OCI-LY7 (cell line): Measurements from ENCODE around the gene TMEM126A. TPM values are rescaled to one million over a fixed set of nuclear protein-coding genes. Genes with fewer than 3 reads are reported as not detected.
"Not testable (repeated sequence)": the region's sequence is repeated elsewhere in the genome, so short reads cannot be mapped to it uniquely, and the experiment has no call there.

Experiments used
- BruUV-seq: library from RNA; stranded (reverse); fragments of 400-500 nt; replicated peaks from 2 replicates; lab custom pipeline; 2021; lab: Mats Ljungman, UMichigan
- CTCF ChIA-PET: fragments of 300-600 bp; sonication (Branson Sonifier 250); formaldehyde crosslinking; loops from one replicate; lab custom pipeline; 2022; ENCODE audit warnings: antibody characterized with exemption; ENCODE audit not compliant: unreplicated experiment; lab: Charles Lee
- POLR2A ChIA-PET: fragments of 300-600 bp; sonication (Branson Sonifier 250); formaldehyde crosslinking; loops from one replicate; lab custom pipeline; 2022; ENCODE audit warnings: antibody characterized with exemption; lab: Charles Lee
- DNase-seq: peaks from one replicate; pipeline ENCODE4 v3.0.0-alpha.2; 2015; ENCODE audit warnings: low spot score
- H2AFZ ChIP-seq: fragments of 200-600 bp; sonication (generic), shearing (Covaris generic); 2 replicates; pipeline ENCODE4 v1.6.1; 2014; ENCODE audit warnings: mild to moderate bottlenecking, antibody characterized with exemption, low read length, moderate library complexity
- H3K27ac ChIP-seq: fragments of 200-600 bp; sonication (generic); 2 replicates; pipeline ENCODE4 v1.5.1; 2014; ENCODE audit warnings: mixed run types, low read depth, mild to moderate bottlenecking, moderate library complexity, low read length, inconsistent platforms; ENCODE audit not compliant: poor library complexity, severe bottlenecking
- H3K36me3 ChIP-seq: fragments of 200-600 bp; sonication (generic); 2 replicates; pipeline ENCODE4 v1.6.1; 2014; ENCODE audit warnings: mild to moderate bottlenecking, antibody characterized with exemption, low read length, moderate library complexity, mixed read lengths; ENCODE audit not compliant: insufficient read depth
- H3K4me1 ChIP-seq: fragments of 200-600 bp; sonication (generic); 2 replicates; pipeline ENCODE4 v1.5.1; 2014; ENCODE audit warnings: mild to moderate bottlenecking, low read length; ENCODE audit not compliant: insufficient read depth, poor library complexity, severe bottlenecking
- H3K4me2 ChIP-seq: fragments of 200-600 bp; sonication (generic); 2 replicates; pipeline ENCODE4 v1.6.1; 2014; ENCODE audit warnings: mild to moderate bottlenecking, low read length
- H3K4me3 ChIP-seq: fragments of 200-600 bp; sonication (generic); 2 replicates; pipeline ENCODE4 v1.5.1; 2014; ENCODE audit warnings: mild to moderate bottlenecking, low read depth, low read length; ENCODE audit not compliant: poor library complexity, severe bottlenecking
- H3K79me2 ChIP-seq: fragments of 200-600 bp; sonication (generic); 2 replicates; pipeline ENCODE4 v1.6.1; 2016; ENCODE audit warnings: low read depth, mild to moderate bottlenecking, low read length, moderate library complexity, mixed read lengths; ENCODE audit not compliant: insufficient read depth
- H3K9me2 ChIP-seq: fragments of 200-600 bp; sonication (generic); 2 replicates; pipeline ENCODE4 v1.6.1; 2016; ENCODE audit warnings: mild to moderate bottlenecking, low read length, mixed read lengths; ENCODE audit not compliant: insufficient read depth
- H3K9me3 ChIP-seq: fragments of 200-600 bp; sonication (generic); 2 replicates; pipeline ENCODE4 v1.6.1; 2014; ENCODE audit warnings: mild to moderate bottlenecking, mixed run types, low read length, mixed read lengths
- H4K20me1 ChIP-seq: fragments of 200-600 bp; sonication (generic); 2 replicates; pipeline ENCODE4 v1.6.1; 2014; ENCODE audit warnings: mild to moderate bottlenecking, antibody characterized with exemption, low read length, moderate library complexity, mixed read lengths; ENCODE audit not compliant: insufficient read depth
- EZH2phosphoT487 ChIP-seq: fragments of 200-600 bp; sonication (generic); IDR thresholded peaks from 2 replicates; pipeline ENCODE4 v1.6.1; 2018; ENCODE audit warnings: low read depth, borderline replicate concordance, mild to moderate bottlenecking, mixed run types, antibody characterized with exemption, low read length, moderate library complexity, mixed read lengths
- intact Hi-C: fragments of 100-400 bp; cut with micrococcal nuclease; formaldehyde crosslinking; loops from one replicate; pipeline ENCODE4 v1.10.0; 2022; ENCODE audit not compliant: unreplicated experiment
- total RNA-seq, 2 experiments: library from RNA; depleted of rRNA in 1 of 2; stranded (reverse); fragments of >200 nt in 1 of 2; shearing (Covaris generic) in 1 of 2; gene quantifications; 2 replicates each; pipeline ENCODE4 v1.2.3, GENCODE V29; 2014 to 2022
- TF ChIP-seq, protein P1 (sequence below): fragments of 200-600 bp; sonication (generic); conservative IDR thresholded peaks from 2 replicates; pipeline ENCODE4 v1.5.1; 2014; ENCODE audit warnings: mild to moderate bottlenecking, antibody characterized with exemption, low read length, moderate library complexity, mixed read lengths

Gene TMEM126A
- total RNA-seq, 2 experiments from 2014 or later, result 16.8 to 25.6 TPM

DNA sequence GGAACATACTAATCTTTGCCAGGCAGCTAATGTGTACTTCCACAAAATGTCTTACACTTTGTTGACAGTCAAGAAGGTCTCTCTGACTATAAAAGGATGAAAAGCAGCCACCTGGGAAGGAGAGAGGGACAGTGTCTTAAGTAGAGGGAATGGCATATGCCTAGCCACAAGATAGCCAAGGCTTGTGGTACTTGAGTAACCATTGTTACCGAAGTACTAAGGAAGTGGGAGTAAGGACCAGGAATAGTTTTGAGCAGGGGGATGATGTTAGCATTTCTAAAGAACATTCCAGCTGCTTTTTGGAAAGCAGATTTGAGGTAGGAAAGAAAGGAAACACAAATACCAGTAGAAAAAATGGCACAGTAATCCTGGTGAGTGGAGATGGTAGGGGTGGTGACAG is 3.4 kb downstream of the TMEM126A start:
- TF ChIP-seq, protein P1, sequence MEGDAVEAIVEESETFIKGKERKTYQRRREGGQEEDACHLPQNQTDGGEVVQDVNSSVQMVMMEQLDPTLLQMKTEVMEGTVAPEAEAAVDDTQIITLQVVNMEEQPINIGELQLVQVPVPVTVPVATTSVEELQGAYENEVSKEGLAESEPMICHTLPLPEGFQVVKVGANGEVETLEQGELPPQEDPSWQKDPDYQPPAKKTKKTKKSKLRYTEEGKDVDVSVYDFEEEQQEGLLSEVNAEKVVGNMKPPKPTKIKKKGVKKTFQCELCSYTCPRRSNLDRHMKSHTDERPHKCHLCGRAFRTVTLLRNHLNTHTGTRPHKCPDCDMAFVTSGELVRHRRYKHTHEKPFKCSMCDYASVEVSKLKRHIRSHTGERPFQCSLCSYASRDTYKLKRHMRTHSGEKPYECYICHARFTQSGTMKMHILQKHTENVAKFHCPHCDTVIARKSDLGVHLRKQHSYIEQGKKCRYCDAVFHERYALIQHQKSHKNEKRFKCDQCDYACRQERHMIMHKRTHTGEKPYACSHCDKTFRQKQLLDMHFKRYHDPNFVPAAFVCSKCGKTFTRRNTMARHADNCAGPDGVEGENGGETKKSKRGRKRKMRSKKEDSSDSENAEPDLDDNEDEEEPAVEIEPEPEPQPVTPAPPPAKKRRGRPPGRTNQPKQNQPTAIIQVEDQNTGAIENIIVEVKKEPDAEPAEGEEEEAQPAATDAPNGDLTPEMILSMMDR, result no peak
- TF ChIP-seq EZH2phosphoT487, result no peak
- Histone ChIP-seq H3K27ac (no peak overlapping the region), H3K4me3 (no peak overlapping the region), H3K9me3 (no peaks in the 10 kb centered on the region), H3K79me2 (peaks cover 42% of the 10 kb centered on the region; the same call in 1 of the 2 replicates), H3K9me2 (no peaks in the 10 kb centered on the region), H3K36me3 (peaks cover 46% of the 10 kb centered on the region), H3K4me1 (peaks cover 23% of the 10 kb centered on the region), H2AFZ (no peak overlapping the region), H3K4me2 (no peak overlapping the region), H4K20me1 (peaks cover 15% of the 10 kb centered on the region; the same call in 1 of the 2 replicates)
- no TSS peak for BruUV-seq
- ChIA-PET POLR2A (interaction anchor here (0.7 to 7.4 kb wide), 3 partner anchors 8 to 27 kb away, joined by 3 to 94 read pairs (median 3); no protein-coding TSS in a partner anchor), CTCF (no interaction called here)
- intact Hi-C loops, result no loop called here
- no peak for DNase-seq

DNA sequence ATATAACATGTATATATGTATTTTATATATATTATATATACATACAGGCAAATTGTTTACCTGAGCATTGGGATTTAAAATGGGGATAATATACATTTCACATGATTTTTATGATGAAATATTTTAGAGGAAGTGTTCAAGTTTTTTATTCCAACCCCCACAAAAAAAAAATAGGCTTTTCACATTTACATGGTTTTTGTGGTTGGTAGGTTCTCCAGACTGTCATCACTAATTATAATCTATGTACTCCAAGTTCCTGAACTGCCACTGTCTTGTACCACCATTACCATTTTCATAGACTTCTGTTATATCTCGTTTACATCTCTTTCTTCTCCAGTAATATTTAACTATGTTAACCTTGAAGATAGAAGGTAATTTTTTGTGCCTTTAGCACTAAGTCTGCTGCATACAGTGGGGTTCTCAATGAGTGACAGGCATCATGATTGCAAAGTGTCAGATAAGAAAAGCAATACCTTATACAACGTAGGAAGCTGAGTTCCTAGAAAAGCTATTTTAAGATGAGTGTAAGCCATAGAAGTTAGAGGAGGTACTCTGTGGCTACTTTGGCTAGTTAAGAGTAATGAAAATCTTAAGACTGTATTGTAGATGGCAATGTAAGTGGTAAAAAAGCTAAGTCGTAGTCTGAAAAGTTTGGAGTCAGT is 5.2 kb downstream of the TMEM126A start:
- TF ChIP-seq, protein P1, result no peak
- no peak for TF ChIP-seq EZH2phosphoT487
- H4K20me1 ChIP-seq, result peaks cover 25% of the 10 kb centered on the region
- no peak for DNase-seq
- no peak overlapping the region for H3K4me3 ChIP-seq
- H3K36me3 ChIP-seq, result peaks cover 64% of the 10 kb centered on the region
- peaks cover 16% of the 10 kb centered on the region for H3K4me1 ChIP-seq
- no peak overlapping the region for H2AFZ ChIP-seq
- ChIA-PET POLR2A (no interaction called here), CTCF (no interaction called here)
- BruUV-seq, result no TSS peak
- H3K9me3 ChIP-seq, result no peaks in the 10 kb centered on the region
- intact Hi-C loops, result no loop called here
- peaks cover 51% of the 10 kb centered on the region for H3K79me2 ChIP-seq
- H3K9me2 ChIP-seq, result no peaks in the 10 kb centered on the region
- no peak overlapping the region for H3K4me2 ChIP-seq
- H3K27ac ChIP-seq, result no peak overlapping the region

DNA sequence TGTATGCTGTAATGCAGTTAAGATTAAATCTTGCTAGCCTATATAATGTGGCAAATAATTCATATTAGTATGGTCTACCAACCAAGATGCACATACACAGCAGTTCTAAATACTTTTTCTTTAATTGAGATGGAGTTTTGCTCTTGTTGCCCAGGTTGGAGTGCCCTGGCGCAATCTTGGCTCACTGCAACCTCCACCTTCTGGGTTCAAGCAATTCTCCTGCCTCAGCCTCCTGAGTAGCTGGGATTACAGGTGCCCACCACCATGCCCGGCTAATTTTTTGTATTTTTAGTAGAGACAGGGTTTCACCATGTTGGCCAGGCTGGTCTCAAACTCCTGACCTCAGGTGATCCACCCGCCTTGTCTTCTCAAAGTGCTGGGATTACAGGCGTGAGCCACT is 6.6 kb downstream of the TMEM126A start:
- H3K4me3 ChIP-seq, DNase-seq, H3K4me1 ChIP-seq, H3K27ac ChIP-seq, CTCF ChIA-PET, H3K4me2 ChIP-seq, H3K9me3 ChIP-seq, intact Hi-C loops, POLR2A ChIA-PET, H3K9me2 ChIP-seq, H2AFZ ChIP-seq, BruUV-seq: not testable (repeated sequence)
- H3K36me3 ChIP-seq, result peaks cover 79% of the 10 kb centered on the region
- peaks cover 53% of the 10 kb centered on the region for H3K79me2 ChIP-seq
- peaks cover 37% of the 10 kb centered on the region for H4K20me1 ChIP-seq
